Measurements from ENCODE around the gene GPR15LG. TPM values are rescaled to one million over a fixed set of nuclear protein-coding genes. Genes with fewer than 3 reads are reported as not detected.

GPR15LG gene
- total RNA-seq, 1 donor from 2014 or later = not detected

DNA sequence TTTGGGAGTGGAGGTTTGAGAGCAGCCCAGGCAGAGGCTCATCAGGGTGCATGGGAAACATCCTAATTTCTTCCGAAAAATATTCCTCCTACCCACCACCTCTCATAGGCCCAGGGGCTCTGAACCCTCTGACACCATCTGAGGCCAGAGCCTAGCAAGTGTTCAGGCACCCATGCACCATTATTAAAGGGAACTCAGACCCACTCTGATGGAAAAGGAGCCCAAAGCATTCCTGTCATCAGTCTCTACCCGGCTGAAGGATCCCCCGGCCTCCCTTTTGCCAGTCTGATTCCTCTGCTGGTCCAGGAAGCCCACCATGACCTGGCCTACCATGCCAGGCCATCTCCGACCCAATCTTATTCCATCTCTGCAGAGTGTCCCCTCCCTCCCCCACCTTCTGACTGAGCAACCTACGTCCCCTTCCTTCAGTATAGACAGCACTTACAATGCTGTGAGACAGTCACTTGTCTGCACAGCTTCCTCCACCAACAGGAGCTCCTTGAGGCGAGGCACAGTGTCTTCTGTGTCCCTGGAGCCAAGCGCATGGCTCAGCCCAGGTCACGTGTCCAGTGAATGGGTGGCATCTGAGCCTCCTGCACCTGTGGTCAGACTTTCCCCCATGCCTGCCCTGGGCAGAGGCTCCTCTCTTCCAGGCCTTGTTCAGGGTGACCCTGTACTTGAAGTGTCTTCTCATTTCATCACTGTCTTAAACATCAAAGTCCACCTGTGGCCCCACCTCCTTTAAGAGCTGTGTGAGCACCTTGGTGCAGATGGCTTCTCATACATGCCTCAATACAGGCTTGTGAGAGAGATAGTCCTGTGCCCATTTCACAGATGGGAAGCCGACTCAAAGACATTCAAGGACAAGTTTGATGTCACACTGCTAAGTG is 889 bp upstream of the GPR15LG start:
- Mint-ChIP-seq H3K4me3 (ENCODE audit: unreplicated experiment) (no peak overlapping the region), H3K36me3 (ENCODE audit: unreplicated experiment) (peaks cover 4% of the 10 kb centered on the region), H3K4me1 (ENCODE audit: low read depth, unreplicated experiment) (no peaks in the 10 kb centered on the region), H3K27ac (ENCODE audit: unreplicated experiment) (no peak overlapping the region), H3K27me3 (ENCODE audit: unreplicated experiment) (peaks cover 2% of the 10 kb centered on the region), H3K9me3 (ENCODE audit: unreplicated experiment) (peaks cover 6% of the 10 kb centered on the region)
- no peak for DNase-seq
- TF ChIP-seq, protein P1, sequence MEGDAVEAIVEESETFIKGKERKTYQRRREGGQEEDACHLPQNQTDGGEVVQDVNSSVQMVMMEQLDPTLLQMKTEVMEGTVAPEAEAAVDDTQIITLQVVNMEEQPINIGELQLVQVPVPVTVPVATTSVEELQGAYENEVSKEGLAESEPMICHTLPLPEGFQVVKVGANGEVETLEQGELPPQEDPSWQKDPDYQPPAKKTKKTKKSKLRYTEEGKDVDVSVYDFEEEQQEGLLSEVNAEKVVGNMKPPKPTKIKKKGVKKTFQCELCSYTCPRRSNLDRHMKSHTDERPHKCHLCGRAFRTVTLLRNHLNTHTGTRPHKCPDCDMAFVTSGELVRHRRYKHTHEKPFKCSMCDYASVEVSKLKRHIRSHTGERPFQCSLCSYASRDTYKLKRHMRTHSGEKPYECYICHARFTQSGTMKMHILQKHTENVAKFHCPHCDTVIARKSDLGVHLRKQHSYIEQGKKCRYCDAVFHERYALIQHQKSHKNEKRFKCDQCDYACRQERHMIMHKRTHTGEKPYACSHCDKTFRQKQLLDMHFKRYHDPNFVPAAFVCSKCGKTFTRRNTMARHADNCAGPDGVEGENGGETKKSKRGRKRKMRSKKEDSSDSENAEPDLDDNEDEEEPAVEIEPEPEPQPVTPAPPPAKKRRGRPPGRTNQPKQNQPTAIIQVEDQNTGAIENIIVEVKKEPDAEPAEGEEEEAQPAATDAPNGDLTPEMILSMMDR (IDR thresholded peaks at IDR 0.05; ENCODE audit: partially characterized antibody, unreplicated experiment) = no peak

DNA sequence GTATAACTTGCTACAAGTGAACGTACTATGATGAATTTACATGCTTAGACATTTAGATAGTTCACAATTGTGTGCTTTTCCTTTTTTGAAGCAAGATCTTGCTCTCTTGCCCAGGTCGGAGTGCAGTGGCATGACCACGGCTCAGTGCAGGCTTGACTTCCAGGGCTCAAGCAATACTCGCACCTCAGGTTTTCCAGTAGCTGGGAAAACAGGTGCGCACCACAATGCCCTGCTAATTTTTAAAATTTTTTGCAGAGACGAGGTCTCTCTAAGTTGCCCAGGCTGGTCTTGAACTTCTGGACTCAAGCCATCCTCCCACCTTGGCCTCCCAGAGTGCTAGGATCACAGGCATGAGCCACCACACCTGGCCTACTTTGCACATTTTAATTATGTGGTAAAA is 1.8 kb downstream of the GPR15LG start:
- H3K9me3 Mint-ChIP-seq (ENCODE audit: unreplicated experiment) = peaks cover 6% of the 10 kb centered on the region
- no peak overlapping the region for H3K27ac Mint-ChIP-seq (ENCODE audit: unreplicated experiment)
- H3K4me3 Mint-ChIP-seq (ENCODE audit: unreplicated experiment) = no peak overlapping the region
- TF ChIP-seq, protein P1 (IDR thresholded peaks at IDR 0.05; ENCODE audit: partially characterized antibody, unreplicated experiment) = no peak
- H3K36me3 Mint-ChIP-seq (ENCODE audit: unreplicated experiment) = peaks cover 4% of the 10 kb centered on the region
- no peaks in the 10 kb centered on the region for H3K4me1 Mint-ChIP-seq (ENCODE audit: low read depth, unreplicated experiment)
- DNase-seq = no peak
- H3K27me3 Mint-ChIP-seq (ENCODE audit: unreplicated experiment) = peaks cover 2% of the 10 kb centered on the region

- TF ChIP-seq, protein P1 (IDR thresholded peaks at IDR 0.05; ENCODE audit: partially characterized antibody, unreplicated experiment) = no peak
- no peak overlapping the region for H3K4me3 Mint-ChIP-seq (ENCODE audit: unreplicated experiment)
- H3K36me3 Mint-ChIP-seq (ENCODE audit: unreplicated experiment) = peaks cover under 1% of the 10 kb centered on the region
- H3K27me3 Mint-ChIP-seq (ENCODE audit: unreplicated experiment) = peaks cover 2% of the 10 kb centered on the region
- H3K27ac Mint-ChIP-seq (ENCODE audit: unreplicated experiment) = no peak overlapping the region
- H3K4me1 Mint-ChIP-seq (ENCODE audit: low read depth, unreplicated experiment) = no peaks in the 10 kb centered on the region
- no peak for DNase-seq
- peaks cover 6% of the 10 kb centered on the region for H3K9me3 Mint-ChIP-seq (ENCODE audit: unreplicated experiment)
These were observed 2.8 kb downstream of the GPR15LG start for GRCh38 chr10:84176351-84176750.

GRCh38 chr10:84176836-84177474 is 3.4 kb downstream of the GPR15LG start:
- Mint-ChIP-seq H3K27me3 (ENCODE audit: unreplicated experiment) (peaks cover 2% of the 10 kb centered on the region), H3K4me3 (ENCODE audit: unreplicated experiment) (no peak overlapping the region), H3K36me3 (ENCODE audit: unreplicated experiment) (no peaks in the 10 kb centered on the region), H3K4me1 (ENCODE audit: low read depth, unreplicated experiment) (no peaks in the 10 kb centered on the region), H3K9me3 (ENCODE audit: unreplicated experiment) (peaks cover 6% of the 10 kb centered on the region), H3K27ac (ENCODE audit: unreplicated experiment) (no peak overlapping the region)
- TF ChIP-seq, protein P1 (IDR thresholded peaks at IDR 0.05; ENCODE audit: partially characterized antibody, unreplicated experiment) = no peak
- DNase-seq = no peak
